K562 (cell line): ENCODE measurements around the gene CDH5. TPM values are rescaled to one million over a fixed set of nuclear protein-coding genes. Genes with fewer than 3 reads are reported as not detected.

Experiments
- ELF2 ChIP-seq: fragments of 250-450 bp; sonication (Bioruptor Pico); IDR thresholded peaks from 2 replicates; pipeline ENCODE4 v1.5.0; 2021; ENCODE audit warnings: mild to moderate bottlenecking
- FOXA1 ChIP-seq: fragments of 450-650 bp; IDR thresholded peaks from 2 replicates; pipeline ENCODE4 v1.6.1; 2016; ENCODE audit warnings: mild to moderate bottlenecking, borderline replicate concordance
- MED1 ChIP-seq: sonication (generic); formaldehyde crosslinking; IDR thresholded peaks from 2 replicates; pipeline ENCODE4 v1.8.1; 2023; ENCODE audit warnings: missing genetic modification reagents, borderline replicate concordance
- MYC ChIP-seq, 2 experiments: fragments of 250-450 bp in 1 of 2; sonication (Bioruptor Pico) in 1 of 2; IDR thresholded peaks; 2 replicates each; pipeline versions ENCODE4 v1.5.1 to v1.6.1; 2012 to 2021; ENCODE audit warnings: low read depth in 2 of 2, borderline replicate concordance in 1 of 2, improper control_type of control experiment in 1 of 2, low read length in 1 of 2, mild to moderate bottlenecking in 1 of 2, moderate library complexity in 1 of 2
- NFATC3 ChIP-seq: fragments of 450-650 bp; IDR thresholded peaks from 2 replicates; pipeline ENCODE4 v1.6.1; 2017; ENCODE audit warnings: mild to moderate bottlenecking
- POLR3G ChIP-seq: IDR thresholded peaks from 2 replicates; pipeline ENCODE4 v1.6.1; 2011; ENCODE audit not compliant: insufficient read length, insufficient replicate concordance; ENCODE audit errors: extremely low read depth
- polyA plus RNA-seq, 8 experiments: library from polyadenylated mRNA; depleted of rRNA in 4 of 8; stranded (reverse) in 5 of 8; unstranded in 3 of 8; fragments of >200 nt; fragmentation: Nextera tagmentation in 2 of 8; fragmentation: Illumina TruSeq in 1 of 8; extraction: Ambion mirVana in 2 of 8; extraction: Trizol in 1 of 8; gene quantifications; 2 replicates each; pipeline versions ENCODE4 v1.2.1 to v1.2.3, GENCODE V29; 2011 to 2014; ENCODE audit warnings: inconsistent platforms in 1 of 8, missing spikeins in 1 of 8
- total RNA-seq, 7 experiments: library from RNA; depleted of rRNA in 6 of 7; stranded (reverse); fragments of >200 nt in 6 of 7; fragmentation: Illumina TruSeq in 2 of 7; extraction: Trizol in 2 of 7; gene quantifications; 2 replicates each; pipeline versions ENCODE4 v1.2.1 to v1.2.3, GENCODE V29; 2011 to 2021; ENCODE audit warnings: low replicate concordance in 1 of 7
- TF ChIP-seq, protein P1 (sequence below): fragments of 250-450 bp; sonication (Bioruptor Pico); IDR thresholded peaks from 2 replicates; pipeline ENCODE4 v1.4.0; 2020; ENCODE audit warnings: mild to moderate bottlenecking, moderate library complexity
- TF ChIP-seq, protein P2 (sequence below): fragments of 450-650 bp; IDR thresholded peaks from 2 replicates; pipeline ENCODE4 v1.6.1; 2018; ENCODE audit warnings: mild to moderate bottlenecking, low read depth; ENCODE audit not compliant: partially characterized antibody

The CDH5 gene
- total and polyA plus RNA-seq, 9 of the 15 experiments (the other 6 are each of a cell fraction or from before 2014, with no cell fraction given) = not detected

DNA sequence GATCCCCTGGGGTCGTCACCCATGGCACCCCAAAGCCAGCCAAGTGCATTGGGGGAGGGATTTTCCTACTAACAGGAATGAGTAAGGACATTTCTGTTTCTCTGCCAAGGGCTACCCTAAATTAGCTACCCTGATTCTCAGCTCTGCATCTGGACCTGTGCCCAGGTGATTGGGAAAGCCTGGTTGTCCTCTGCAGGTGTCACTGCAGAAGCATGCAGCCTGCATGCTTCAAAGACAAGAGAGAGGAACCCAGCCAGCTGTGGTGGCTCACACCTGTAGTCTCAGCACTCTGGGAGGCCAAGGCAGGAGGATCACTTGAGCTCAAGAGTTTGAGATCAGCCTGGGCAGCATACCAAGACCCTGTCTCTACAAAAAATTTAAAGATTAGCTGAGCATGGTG lies 80.2 kb downstream of the CDH5 start (continued):
- TF ChIP-seq, protein P1, sequence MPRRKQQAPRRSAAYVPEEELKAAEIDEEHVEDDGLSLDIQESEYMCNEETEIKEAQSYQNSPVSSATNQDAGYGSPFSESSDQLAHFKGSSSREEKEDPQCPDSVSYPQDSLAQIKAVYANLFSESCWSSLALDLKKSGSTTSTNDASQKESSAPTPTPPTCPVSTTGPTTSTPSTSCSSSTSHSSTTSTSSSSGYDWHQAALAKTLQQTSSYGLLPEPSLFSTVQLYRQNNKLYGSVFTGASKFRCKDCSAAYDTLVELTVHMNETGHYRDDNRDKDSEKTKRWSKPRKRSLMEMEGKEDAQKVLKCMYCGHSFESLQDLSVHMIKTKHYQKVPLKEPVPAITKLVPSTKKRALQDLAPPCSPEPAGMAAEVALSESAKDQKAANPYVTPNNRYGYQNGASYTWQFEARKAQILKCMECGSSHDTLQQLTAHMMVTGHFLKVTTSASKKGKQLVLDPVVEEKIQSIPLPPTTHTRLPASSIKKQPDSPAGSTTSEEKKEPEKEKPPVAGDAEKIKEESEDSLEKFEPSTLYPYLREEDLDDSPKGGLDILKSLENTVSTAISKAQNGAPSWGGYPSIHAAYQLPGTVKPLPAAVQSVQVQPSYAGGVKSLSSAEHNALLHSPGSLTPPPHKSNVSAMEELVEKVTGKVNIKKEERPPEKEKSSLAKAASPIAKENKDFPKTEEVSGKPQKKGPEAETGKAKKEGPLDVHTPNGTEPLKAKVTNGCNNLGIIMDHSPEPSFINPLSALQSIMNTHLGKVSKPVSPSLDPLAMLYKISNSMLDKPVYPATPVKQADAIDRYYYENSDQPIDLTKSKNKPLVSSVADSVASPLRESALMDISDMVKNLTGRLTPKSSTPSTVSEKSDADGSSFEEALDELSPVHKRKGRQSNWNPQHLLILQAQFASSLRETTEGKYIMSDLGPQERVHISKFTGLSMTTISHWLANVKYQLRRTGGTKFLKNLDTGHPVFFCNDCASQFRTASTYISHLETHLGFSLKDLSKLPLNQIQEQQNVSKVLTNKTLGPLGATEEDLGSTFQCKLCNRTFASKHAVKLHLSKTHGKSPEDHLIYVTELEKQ = no peak
- no peak for TF ChIP-seq POLR3G
- TF ChIP-seq, protein P2, sequence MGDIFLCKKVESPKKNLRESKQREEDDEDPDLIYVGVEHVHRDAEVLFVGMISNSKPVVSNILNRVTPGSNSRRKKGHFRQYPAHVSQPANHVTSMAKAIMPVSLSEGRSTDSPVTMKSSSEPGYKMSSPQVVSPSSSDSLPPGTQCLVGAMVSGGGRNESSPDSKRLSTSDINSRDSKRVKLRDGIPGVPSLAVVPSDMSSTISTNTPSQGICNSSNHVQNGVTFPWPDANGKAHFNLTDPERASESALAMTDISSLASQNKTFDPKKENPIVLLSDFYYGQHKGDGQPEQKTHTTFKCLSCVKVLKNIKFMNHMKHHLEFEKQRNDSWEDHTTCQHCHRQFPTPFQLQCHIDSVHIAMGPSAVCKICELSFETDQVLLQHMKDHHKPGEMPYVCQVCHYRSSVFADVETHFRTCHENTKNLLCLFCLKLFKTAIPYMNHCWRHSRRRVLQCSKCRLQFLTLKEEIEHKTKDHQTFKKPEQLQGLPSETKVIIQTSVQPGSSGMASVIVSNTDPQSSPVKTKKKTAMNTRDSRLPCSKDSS = no peak
- TF ChIP-seq FOXA1 = no peak
- no peak for TF ChIP-seq ELF2 (CRISPR knock-in tag)
- TF ChIP-seq MED1 = no peak
- no peak for TF ChIP-seq NFATC3
- TF ChIP-seq MYC (IDR thresholded peaks at IDR 0.05; ENCODE audit: low read depth, low read length) = no peak
- no peak for TF ChIP-seq MYC (CRISPR knock-in tag; IDR thresholded peaks at IDR 0.05; ENCODE audit: borderline replicate concordance, low read depth)
